Measurements from ENCODE around the gene TEX14.
"Not testable (repeated sequence)": the region's sequence is repeated elsewhere in the genome, so short reads cannot be mapped to it uniquely, and the experiment has no call there.

DNA sequence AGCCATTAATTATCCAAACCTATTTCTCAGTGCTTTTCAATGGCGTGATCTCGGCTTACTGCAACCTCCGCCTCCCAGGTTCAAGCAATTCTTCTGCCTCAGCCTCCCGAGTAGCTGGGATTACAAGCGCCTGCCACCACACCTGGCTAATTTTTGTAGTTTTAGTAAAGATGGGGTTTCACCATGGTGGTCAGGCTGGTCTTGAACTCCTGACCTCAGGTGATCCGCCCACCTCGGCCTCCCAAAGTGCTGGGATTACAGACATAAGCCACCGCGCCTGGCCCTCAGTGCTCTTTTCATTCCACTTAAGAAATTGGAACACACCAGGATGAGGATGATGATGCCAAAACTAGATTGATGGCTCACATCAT, 32.1 kb downstream of the TEX14 start:
- TF ChIP-seq, protein P1, sequence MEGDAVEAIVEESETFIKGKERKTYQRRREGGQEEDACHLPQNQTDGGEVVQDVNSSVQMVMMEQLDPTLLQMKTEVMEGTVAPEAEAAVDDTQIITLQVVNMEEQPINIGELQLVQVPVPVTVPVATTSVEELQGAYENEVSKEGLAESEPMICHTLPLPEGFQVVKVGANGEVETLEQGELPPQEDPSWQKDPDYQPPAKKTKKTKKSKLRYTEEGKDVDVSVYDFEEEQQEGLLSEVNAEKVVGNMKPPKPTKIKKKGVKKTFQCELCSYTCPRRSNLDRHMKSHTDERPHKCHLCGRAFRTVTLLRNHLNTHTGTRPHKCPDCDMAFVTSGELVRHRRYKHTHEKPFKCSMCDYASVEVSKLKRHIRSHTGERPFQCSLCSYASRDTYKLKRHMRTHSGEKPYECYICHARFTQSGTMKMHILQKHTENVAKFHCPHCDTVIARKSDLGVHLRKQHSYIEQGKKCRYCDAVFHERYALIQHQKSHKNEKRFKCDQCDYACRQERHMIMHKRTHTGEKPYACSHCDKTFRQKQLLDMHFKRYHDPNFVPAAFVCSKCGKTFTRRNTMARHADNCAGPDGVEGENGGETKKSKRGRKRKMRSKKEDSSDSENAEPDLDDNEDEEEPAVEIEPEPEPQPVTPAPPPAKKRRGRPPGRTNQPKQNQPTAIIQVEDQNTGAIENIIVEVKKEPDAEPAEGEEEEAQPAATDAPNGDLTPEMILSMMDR (IDR thresholded peaks at IDR 0.05): not testable (repeated sequence)
- not testable (repeated sequence) for TF ChIP-seq POLR2A (IDR thresholded peaks at IDR 0.05)

Measured in heart left ventricle (tissue), 13 donors.